IPS DF 6.9 (cell line): ENCODE results near the gene METRNL.
A peak's percentile ranks its signal among the peaks of the same experiment; 100 is the strongest.
"Not testable (repeated sequence)": the region's sequence is repeated elsewhere in the genome, so short reads cannot be mapped to it uniquely, and the experiment has no call there.

Experiments
- DNase-seq: peaks from one replicate; pipeline ENCODE4 v3.0.0-alpha.2; 2013; ENCODE audit warnings: low read depth, low spot score
- H3K27ac ChIP-seq: one replicate; pipeline ENCODE4 v1.5.1; 2013; ENCODE audit warnings: low read length, control low read depth
- H3K27me3 ChIP-seq: 2 replicates; pipeline ENCODE4 v1.6.1; 2013; ENCODE audit warnings: mild to moderate bottlenecking, low read length; ENCODE audit not compliant: control insufficient read depth, insufficient read depth
- H3K36me3 ChIP-seq: 2 replicates; pipeline ENCODE4 v1.6.1; 2013; ENCODE audit warnings: low read length; ENCODE audit not compliant: control insufficient read depth, insufficient read depth
- H3K4me1 ChIP-seq: 2 replicates; pipeline ENCODE4 v1.6.1; 2013; ENCODE audit warnings: low read length; ENCODE audit not compliant: control insufficient read depth, insufficient read depth
- H3K4me3 ChIP-seq: 2 replicates; pipeline ENCODE4 v1.5.1; 2013; ENCODE audit warnings: mild to moderate bottlenecking, low read length
- H3K9me3 ChIP-seq: 2 replicates; pipeline ENCODE4 v1.6.1; 2013; ENCODE audit warnings: low read length, inconsistent platforms; ENCODE audit not compliant: control insufficient read depth, insufficient read depth
- WGBS: extraction: QIAGEN DNeasy Blood & Tissue Kit; methylation state at CpG from one replicate; pipeline ENCODE4 v1.1.7; 2013; ENCODE audit warnings: mixed read lengths, missing lambda C conversion rate; ENCODE audit not compliant: insufficient read length, insufficient coverage; 5-methylcytosine and 5-hydroxymethylcytosine counted together

The METRNL gene

DNA sequence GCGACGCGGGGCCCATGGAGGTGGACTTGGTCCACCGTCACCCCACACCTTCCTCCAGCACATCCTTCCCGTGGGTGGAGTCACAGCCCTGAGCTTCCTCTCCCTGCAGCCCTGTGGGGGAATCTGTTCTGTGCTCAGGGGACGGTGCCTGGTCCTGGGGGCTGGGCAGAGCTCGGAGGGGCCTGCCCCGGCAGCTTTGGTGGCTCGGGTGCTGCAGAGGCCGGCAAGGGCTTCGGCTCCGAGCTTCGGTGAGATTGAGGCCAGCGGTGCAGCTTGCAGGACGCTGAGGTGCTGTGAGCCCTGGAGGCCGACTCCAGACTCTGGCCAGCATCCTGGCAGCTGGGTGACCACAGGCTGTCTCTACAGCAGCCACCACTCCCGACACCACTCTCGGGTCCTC, 36.4 kb downstream of the METRNL start:
- Histone ChIP-seq H3K27me3 (peaks cover 2% of the 10 kb centered on the region; the same call in 1 of the 2 replicates), H3K36me3 (no peaks in the 10 kb centered on the region), H3K27ac (no peak overlapping the region), H3K4me3 (no peak overlapping the region), H3K9me3 (no peaks in the 10 kb centered on the region), H3K4me1 (0 out of 2 replicates have a peak, but pooled peaks cover 1% of the 10 kb centered on the region)
- WGBS, result no CpG with 5 or more reads among the region's 18 CpGs
- DNase-seq, result no peak

DNA sequence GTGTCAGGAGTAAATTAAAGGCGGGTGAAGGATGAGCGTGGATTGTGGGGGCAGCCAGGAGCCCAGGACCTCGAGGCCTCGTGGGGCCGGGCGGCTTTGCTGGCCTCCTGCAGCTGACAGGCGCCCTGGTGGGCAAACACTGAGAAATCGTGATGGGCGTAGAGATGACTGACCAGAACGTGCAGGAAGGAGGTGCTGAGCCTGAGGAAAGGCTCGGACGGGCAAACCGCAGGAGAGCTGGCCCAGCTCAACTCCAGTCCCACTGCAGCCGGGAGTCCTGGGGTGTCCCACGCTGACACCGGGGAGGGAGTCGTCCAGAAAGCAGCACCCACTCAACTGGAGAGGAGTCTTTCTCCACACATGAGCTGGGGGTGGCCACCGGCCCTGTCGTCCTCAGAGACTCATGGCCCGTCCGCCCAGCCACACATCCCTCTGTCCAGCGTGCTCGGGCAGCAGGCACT, 36.9 kb downstream of the METRNL start:
- no peak overlapping the region for H3K27ac ChIP-seq
- DNase-seq, result no peak
- H3K4me3 ChIP-seq, result no peak overlapping the region
- H3K27me3 ChIP-seq, result peaks cover 2% of the 10 kb centered on the region; the same call in 1 of the 2 replicates
- H3K9me3 ChIP-seq, result no peaks in the 10 kb centered on the region
- 0 out of 2 replicates have a peak, but pooled peaks cover 1% of the 10 kb centered on the region for H3K4me1 ChIP-seq
- no peaks in the 10 kb centered on the region for H3K36me3 ChIP-seq
- no CpG with 5 or more reads among the region's 23 CpGs for WGBS

DNA sequence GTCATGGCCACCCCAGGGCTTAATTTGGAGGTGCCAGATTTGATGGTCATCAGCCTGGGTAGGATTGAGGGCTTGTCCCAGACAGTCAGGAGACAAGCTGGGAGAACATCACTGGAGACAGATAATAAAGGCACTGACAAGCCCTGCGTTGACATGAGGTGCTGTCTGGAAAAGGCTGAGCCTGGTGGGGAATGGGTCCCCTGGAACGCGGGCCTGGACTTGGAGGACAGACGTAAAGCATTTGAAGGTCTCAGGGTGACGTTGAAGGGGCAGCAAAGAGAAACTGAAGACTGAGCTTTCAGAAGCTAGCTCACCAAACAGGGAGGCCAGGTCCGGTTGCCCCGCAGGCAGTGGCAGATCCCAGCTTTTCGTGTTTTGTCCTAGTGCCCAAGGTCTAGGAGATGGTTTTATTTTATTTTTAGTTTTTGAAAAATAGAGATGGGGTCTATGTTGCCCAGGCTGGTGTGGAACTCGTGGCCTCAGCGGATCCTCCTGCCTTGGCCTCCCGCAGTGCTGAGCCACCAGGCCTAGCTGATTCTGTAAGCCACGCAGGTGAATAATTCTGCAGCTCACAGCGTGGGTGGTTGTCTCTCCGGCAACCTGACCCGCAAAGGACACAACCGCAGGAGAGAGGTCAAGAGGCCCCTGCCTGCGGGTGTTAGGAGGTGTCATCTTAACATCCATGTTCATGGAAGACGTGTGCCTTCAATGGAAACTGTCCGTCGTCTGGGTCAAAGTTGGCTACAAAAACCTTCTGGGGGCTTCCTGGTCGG, 37.6 kb downstream of the METRNL start:
- no peak overlapping the region for H3K4me3 ChIP-seq
- H3K4me1 ChIP-seq, result 0 out of 2 replicates have a peak, but pooled peaks cover 1% of the 10 kb centered on the region
- peaks cover 6% of the 10 kb centered on the region; the same call in 1 of the 2 replicates for H3K27me3 ChIP-seq
- no peaks in the 10 kb centered on the region for H3K36me3 ChIP-seq
- no CpG with 5 or more reads among the region's 21 CpGs for WGBS
- no peak overlapping the region for H3K27ac ChIP-seq
- no peaks in the 10 kb centered on the region for H3K9me3 ChIP-seq
- DNase-seq, result no peak

DNA sequence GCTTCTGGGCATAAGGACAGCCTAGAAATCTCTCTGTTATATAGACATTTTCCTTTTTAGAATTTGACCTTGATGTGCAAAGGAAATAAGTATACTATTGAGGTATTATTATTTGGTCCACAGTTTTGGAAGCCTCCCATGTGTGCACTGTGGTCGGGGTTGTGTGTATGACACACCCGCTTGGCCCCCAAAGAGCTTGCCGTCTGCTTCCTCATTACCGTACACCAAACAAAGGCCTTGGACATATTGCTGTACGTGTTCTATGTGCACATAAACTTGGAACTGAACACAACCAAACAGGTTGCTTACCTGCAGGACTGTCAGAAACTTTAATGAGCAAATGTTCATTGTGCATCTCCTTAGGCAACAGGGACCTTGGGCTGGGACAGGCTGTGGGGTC, 38.2 kb downstream of the METRNL start:
- Histone ChIP-seq H3K9me3 (no peaks in the 10 kb centered on the region), H3K27me3 (peaks cover 6% of the 10 kb centered on the region; the same call in 1 of the 2 replicates), H3K27ac (no peak overlapping the region), H3K36me3 (no peaks in the 10 kb centered on the region), H3K4me3 (no peak overlapping the region), H3K4me1 (0 out of 2 replicates have a peak, but pooled peaks cover 1% of the 10 kb centered on the region)
- no CpG with 5 or more reads among the region's 5 CpGs for WGBS
- DNase-seq, result no peak

DNA sequence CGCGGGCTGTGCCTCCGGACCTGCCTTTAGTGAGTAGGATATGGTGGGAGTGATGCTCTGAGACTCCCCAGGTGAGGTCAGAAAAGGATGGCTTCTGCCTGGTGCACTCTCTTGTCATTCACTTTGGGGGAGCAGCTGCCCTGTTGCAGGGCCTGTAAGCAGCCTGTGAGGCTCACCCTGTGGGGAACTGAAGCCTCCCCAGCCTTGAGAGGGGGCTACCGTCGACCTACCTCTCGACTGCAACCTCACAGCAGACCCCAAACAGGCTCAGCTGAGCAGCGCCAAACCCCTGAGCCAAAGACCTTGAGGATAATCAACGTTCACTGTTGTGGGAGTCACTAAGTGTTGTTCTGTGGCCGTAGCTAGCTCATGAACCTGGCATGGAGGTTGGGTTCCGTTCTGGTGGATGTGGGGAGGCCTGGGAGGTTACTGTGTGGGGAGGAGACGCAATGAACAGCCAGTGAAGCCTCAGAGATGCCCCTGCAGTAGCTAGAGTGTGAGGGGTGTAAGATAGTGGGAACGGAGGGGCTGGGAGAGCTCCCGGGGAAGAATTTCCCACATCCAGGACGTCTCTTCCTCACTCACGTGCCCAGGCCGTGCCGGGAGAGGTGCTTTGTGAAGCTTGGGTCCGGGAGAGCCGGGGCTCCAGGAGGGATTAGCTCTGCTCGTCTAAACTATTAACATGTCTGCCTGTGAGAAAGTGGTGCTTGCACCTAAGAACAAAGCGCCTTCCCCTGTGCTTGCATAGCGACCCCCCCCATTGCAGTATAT, 38.8 kb downstream of the METRNL start:
- H3K36me3 ChIP-seq, result no peaks in the 10 kb centered on the region
- H3K4me3 ChIP-seq, result no peak overlapping the region
- no peaks in the 10 kb centered on the region for H3K9me3 ChIP-seq
- peaks cover 6% of the 10 kb centered on the region; the same call in 1 of the 2 replicates for H3K27me3 ChIP-seq
- WGBS, result no CpG with 5 or more reads among the region's 22 CpGs
- 0 out of 2 replicates have a peak, but pooled peaks cover 1% of the 10 kb centered on the region for H3K4me1 ChIP-seq
- H3K27ac ChIP-seq, result no peak overlapping the region
- no peak for DNase-seq

DNA sequence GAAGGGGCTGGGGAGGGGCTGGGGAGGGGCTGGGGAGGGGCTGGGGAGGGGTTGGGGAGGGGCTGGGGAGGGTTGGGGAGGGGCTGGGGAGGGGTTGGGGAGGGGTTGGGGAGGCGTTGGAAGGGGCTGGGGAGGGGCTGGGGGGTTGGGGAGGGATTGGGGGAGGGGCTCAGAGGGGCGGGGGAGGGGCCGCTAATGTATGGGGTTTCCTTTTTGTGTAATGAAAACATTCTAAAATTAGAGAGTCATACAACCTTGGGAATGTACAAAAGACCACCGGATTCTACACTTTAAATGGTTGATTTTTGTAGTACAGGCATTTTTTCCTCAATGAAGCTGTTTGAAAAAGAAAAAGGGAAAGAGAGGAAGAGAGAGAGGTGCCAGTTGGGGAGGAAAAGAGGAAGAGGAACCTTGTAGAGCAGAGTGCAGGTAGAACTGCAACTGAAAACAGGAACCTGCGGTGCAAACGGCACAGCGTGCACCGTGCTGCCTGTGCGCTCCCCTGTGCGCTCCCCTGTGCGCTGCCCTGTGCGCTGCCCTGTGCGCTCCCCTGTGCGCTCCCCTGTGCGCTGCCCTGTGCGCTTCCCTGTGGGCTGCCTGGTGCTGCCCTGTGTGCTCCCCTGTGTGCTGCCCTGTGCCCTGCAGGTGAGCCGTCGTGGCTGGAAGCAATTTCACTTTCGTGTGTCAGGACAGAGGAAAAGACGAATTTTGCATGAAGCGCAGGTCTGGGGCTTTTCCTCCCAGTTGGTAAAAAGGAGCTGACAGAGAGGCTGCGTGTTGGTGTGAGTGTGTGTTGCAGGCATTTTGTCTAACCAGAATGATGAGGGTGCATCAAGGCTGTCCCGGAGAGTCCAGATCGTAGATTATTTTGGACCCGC, 40.8 kb downstream of the METRNL start:
- no peak overlapping the region for H3K27ac ChIP-seq
- no peaks in the 10 kb centered on the region for H3K36me3 ChIP-seq
- H3K4me1 ChIP-seq, result 0 out of 2 replicates have a peak, but pooled peaks cover 1% of the 10 kb centered on the region
- peaks cover 6% of the 10 kb centered on the region; the same call in 1 of the 2 replicates for H3K27me3 ChIP-seq
- DNase-seq, result no peak
- H3K4me3 ChIP-seq, result peak overlapping the region; percentile 17; the same call in 1 of the 2 replicates
- no CpG with 5 or more reads among the region's 25 CpGs for WGBS
- H3K9me3 ChIP-seq, result no peaks in the 10 kb centered on the region

DNA sequence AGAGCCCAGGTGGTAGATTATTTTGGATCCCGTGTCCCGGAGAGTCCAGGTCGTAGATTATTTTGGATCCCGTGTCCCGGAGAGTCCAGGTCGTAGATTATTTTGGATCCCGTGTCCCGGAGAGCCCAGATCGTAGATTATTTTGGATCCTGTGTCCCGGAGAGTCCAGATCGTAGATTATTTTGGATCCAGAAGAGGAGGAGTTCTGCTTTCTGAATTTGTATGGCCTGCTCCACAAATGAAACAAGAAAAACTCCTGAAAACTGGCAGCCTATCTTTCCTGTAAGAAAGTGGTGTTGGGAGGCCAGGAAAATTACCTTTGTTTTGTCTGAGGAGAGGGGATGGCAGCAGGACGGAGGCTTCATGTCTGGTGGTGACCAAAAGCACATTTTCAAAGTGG, 42.1 kb downstream of the METRNL start:
- H3K4me1 ChIP-seq, DNase-seq, H3K36me3 ChIP-seq, H3K27ac ChIP-seq, H3K4me3 ChIP-seq, H3K9me3 ChIP-seq, H3K27me3 ChIP-seq: not testable (repeated sequence)
- WGBS, result no CpG with 5 or more reads among the region's 12 CpGs

DNA sequence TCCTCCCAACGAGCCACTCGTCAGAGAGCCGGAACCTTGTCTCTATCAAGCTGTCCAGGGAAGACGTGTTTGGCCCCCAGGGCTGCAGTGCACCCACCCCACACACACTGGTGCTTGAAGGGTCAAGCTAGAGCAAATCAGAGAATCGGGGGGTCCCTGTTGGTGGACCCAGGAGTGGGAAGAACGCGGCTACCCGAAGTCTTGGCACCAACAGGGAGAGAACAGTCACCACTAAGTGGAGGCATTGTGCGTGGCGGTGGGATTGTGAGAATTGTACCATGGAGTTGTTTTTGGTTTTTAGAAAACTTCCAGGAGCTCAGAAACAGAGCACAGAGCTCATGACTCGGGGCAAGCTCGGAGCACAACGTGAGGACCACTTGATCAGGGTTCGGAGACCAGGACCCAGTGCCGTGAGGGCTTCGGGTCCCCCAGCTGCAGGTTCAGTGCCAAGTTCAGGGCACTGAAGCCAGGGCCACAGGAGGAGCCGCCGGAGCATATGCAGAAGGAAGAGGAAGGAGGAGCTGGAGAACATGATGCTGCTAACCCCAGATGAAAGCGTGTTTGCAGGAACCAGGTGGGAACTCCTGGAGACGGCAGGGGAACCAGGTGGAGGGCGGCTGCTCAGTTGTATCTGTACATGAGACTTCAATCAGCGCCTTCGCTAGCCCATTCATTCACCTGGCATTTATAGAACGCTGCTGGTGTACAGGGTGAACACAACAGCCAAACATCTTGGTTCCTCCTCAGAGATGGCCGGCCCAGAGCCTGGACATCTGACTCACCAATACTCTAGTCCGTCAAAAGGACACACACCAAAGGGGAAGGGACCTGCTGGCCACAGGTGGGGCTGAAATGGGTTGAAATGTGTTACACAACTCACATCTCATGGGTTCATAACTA, 42.8 kb downstream of the METRNL start:
- no CpG with 5 or more reads among the region's 26 CpGs for WGBS
- Histone ChIP-seq H3K27me3 (peaks cover 6% of the 10 kb centered on the region; the same call in 1 of the 2 replicates), H3K4me1 (0 out of 2 replicates have a peak, but pooled peaks cover 1% of the 10 kb centered on the region), H3K9me3 (no peaks in the 10 kb centered on the region), H3K4me3 (no peak overlapping the region), H3K36me3 (no peaks in the 10 kb centered on the region), H3K27ac (no peak overlapping the region)
- no peak for DNase-seq

DNA sequence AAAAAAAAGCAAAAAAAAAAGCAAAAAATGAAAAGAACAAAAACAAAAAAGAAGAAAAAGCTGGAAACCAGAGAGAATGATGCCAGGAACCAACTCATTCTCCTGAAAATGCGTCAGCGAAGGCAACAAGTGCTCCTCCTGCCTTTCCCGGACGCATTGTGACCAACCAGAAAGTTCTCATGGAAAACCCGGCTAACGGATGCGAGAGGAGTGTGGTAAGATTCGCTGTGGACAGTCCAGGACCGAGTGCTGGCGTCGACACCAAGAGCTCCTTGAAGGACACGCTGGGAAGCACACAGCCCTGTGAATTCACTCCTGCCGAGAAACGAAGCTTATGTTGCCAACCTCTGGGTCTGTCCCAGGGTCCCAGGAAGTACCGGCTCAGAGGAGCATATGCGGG, 43.4 kb downstream of the METRNL start:
- H3K36me3 ChIP-seq, result no peaks in the 10 kb centered on the region
- no CpG with 5 or more reads among the region's 16 CpGs for WGBS
- no peak overlapping the region for H3K27ac ChIP-seq
- no peak overlapping the region for H3K4me3 ChIP-seq
- 0 out of 2 replicates have a peak, but pooled peaks cover 1% of the 10 kb centered on the region for H3K4me1 ChIP-seq
- DNase-seq, result no peak
- H3K27me3 ChIP-seq, result peaks cover 6% of the 10 kb centered on the region; the same call in 1 of the 2 replicates
- H3K9me3 ChIP-seq, result no peaks in the 10 kb centered on the region
